ENCODE measurements around the gene SUPT20HL1.
"Not testable (repeated sequence)": the region's sequence is repeated elsewhere in the genome, so short reads cannot be mapped to it uniquely, and the experiment has no call there.

Gene SUPT20HL1

GRCh38 chrX:24360272-24360671 lies at the start of gene SUPT20HL1:
SUPT20HL1 (plus strand) TSS chrX:24360639; CDS start chrX:24362761, 2,122 bp downstream.
- no peak for DNase-seq

DNA sequence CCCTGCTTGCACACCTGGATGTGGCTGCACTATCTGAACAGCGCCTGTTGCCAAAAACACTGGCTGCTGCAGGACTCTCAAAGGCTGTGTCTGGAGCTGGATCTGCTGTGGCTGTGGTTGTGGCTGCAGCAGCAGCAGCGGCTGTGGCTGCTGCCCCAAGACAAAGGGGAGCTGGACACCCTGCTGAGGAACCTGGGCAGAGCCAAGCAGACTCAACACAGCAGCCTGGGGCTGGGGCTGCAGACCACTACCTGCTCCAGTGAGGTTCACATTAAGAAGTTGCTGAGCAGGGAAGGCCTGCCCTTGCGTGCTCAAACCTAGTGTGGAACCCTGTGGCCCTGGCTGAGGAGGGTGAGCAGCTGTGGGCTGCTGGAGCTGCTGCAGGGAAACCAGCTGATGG lies 49.5 kb upstream of the SUPT20HL1 start:
- not testable (repeated sequence) for DNase-seq

DNA sequence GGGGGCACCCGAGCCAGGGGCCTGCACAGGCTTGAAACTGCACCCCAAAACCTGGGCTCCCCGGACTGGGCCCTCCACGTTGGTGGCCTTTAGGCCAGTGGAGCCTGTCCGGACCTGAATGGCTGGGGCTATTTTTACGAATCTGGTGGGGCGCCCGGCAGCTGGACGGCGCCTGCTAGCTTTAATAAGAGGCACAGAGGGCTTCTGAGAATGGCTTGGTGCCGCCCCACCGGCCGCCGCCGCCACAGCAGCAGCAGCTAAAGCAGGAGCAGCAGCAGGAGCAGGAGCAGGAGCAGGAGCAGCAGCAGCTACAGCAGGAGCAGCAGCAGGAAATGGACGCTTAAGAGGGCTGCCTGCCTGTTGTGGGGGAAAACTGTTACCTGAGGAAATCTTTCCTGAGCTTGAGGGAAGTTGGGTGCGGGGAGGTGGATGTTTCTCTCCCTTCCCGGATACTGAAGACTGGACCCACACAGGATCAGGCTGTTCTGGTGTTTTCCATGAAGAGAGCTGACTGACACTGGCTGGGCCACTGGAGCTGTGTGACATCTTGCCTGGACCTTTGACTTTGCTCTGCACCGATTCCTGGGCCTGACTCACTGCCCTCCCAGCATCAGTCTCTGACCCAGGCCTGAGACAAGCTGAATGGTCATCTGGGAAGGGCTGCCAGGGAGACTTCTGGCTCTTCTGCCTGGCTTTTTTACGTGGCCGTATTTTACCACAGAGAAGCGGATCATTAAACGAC lies 48.8 kb upstream of the SUPT20HL1 start:
- not testable (repeated sequence) for DNase-seq

- DNase-seq: not testable (repeated sequence)
These were observed 48.2 kb upstream of the SUPT20HL1 start for GRCh38 chrX:24312249-24312607.

DNA sequence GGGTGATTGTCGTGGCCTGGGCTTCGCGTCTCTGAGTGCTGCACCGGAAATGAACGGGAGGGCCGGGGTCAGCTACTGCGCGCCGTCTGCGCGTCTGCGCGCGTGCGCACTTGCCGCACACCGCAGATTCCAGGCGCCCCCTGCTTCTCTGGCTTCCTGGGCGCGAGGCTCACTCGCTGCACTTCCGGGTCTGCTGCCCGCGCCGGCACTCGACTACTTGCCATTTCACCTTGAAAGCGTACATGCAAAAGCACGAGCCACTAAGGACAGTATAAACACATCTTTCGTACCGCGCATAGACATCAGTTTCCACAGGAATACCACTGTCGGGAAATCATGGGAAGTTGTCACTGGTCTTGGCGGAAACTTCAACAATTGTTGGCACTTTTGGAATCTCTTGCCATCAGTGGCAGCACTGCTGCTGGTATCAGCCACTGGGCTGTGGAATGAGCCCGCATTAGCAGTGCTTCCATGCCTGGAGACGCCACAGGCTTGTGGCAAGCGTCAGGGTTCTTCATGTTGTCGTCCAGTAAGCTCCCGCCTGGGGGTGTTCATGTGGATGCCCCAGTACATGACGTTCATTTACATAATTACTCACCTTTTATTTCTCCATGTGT lies 46.3 kb upstream of the SUPT20HL1 start, which contains the start of gene SUPT20HL2:
Gene SUPT20HL2 (minus strand): TSS at position 51 of the 617 bp plus-strand sequence. CDS start 754 bp downstream, outside the sequence.
- no peak for DNase-seq

DNA sequence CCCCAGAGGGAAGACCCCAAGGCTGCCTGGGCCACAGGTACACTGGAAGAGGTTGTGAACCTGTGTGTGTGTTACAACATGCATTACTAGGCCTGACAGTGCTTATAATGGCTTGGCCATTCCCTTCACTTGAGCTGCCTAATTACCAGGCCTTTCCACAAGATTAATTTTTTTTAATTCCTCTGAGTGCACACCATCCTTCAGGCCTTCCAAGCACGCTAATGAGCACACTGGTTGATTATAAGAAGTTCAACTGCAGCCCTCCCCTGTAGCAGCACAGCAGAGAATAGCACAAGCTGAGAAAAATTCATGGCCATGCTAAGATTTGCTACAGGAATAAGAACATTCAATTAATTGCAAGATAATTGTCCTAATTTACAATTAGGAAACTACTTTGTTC lies 44.3 kb upstream of the SUPT20HL1 start:
- no peak for DNase-seq

GRCh38 chrX:24317567-24317966 lies 42.9 kb upstream of the SUPT20HL1 start:
- DNase-seq: no peak

DNA sequence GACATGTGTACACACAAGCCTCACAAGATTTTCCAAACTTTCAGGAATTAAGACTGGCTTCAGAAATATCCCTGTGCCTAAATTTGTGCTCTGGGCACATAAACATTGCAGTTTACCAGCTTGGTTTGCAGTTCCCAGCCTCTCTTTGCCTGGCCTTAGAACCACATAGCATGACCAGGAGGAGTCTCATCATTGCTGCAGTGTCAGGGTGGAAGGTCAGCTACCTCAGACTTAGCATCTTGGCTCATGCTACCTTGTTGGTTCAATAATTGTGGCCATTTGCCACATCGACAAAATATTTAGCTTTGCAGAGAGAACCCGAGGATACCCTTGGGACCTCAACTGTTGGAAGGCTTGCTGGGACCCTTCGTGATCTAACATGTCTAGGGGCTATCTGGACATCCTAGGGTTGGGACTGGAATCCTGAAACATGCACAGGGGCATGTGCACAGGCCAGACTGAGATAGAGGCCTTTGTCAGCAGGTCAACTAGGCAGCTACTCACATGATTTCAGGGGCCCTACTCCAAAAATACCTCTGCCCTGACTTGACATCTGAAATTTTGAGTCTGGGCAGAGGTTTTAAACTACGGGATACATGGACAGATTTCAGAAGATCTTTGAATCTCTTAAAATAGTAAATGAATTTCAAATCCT lies 38.6 kb upstream of the SUPT20HL1 start:
- no peak for DNase-seq

DNA sequence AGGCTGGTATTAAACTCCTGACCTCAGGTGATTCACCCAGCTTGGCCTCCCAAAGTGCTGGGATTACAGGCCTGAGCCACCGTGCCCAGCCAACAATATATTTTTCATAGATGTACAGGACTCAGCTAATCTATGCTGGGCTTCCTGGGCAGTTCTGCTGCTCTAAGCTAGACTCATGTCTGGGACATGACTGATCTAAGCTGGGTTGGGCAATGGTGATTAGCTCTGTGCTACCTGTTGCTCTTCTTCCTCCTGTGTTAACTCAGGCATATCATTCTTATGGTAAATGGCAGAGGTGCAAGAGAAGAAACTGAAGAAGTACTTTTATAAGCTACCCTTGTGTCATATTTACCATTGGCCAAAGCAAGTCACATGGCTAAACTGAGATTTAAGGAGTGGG lies 35.2 kb upstream of the SUPT20HL1 start:
- DNase-seq: no peak

DNA sequence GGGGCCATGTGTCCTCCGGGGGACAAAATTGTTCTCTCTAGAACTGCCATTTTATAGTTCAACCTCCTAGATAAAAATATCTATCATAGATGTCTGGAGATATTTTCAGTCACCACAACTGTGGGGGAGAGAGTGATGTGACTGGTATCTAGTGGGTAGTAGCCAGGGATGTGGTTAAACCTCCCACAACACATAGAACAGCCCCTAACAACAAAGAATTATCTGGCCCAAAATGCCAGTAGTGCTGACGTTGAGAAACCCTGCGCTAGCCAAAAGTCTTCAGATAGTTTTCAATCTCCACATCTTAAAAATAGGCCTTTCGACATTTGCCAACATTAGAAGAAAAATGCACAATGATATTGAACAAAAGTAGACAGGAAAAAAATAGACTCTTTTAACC lies 27.6 kb upstream of the SUPT20HL1 start:
- no peak for DNase-seq

GRCh38 chrX:24333371-24333770 lies 27.1 kb upstream of the SUPT20HL1 start:
- DNase-seq: no peak

GRCh38 chrX:24334461-24334860 lies 26.0 kb upstream of the SUPT20HL1 start:
- DNase-seq: no peak

DNA sequence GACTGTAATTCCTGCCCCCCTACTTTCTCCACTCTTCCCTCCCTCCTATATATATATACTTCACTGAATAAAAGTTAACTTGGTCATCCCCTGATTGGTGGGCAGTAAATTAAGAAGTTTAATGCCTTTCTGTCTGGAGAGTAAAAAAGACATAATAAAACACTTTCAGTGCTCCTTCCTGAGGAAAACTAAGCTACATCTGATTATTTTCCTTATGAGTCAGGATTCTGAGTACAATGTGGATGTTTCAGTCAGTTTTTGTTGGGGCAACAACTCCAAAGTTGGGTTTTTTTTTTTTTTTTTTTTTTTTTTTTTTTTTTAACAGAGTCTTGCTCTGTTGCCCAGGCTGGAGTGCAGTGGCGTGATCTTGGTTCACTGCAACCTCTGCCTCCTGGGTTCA lies 24.6 kb upstream of the SUPT20HL1 start:
- DNase-seq: no peak

DNA sequence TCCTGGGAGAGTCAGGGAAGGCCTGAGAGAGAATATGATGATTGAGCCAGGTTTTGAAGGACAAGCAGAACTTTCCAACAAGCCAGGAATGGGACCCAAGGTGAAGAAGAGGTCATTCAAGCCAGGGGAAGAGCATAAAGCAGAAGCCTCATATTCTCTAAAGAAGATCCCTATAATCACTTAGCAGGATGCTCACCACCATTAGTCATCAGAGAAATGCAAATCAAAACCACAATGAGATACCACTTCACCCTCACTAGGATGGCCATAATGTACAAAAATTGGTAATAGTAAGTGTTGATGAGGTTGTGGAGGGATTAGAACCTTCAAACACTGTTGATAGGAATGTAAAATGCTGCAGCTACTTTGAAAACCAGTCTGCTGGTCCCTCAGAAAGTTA lies 20.5 kb upstream of the SUPT20HL1 start:
- DNase-seq: no peak

- no peak for DNase-seq
These were observed 19.9 kb upstream of the SUPT20HL1 start for GRCh38 chrX:24340501-24340900.

- DNase-seq: no peak
These were observed 18.6 kb upstream of the SUPT20HL1 start for GRCh38 chrX:24341795-24342194.

- no peak for DNase-seq
These were observed 16.7 kb upstream of the SUPT20HL1 start for GRCh38 chrX:24343719-24344118.

DNA sequence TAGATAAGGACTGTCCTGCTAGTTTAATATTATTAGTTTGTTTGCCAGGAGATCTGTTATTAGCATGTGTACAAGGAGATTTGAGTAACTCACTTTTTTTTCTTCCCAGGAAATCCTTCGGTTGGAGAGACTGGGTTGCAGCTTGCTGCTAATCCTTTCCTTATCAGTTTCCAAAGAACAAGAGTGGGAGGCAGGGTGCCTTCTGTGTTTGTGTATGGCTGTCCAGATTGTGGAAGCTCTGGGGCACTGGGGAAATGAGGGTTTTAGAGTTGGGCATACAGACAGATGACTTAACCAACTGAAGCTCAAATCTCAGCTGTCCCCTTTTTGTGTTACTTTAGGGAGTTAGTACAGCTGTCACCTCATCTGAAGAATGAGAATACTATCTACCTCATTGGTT lies 12.6 kb upstream of the SUPT20HL1 start:
- no peak for DNase-seq

- no peak for DNase-seq
These were observed 10.2 kb upstream of the SUPT20HL1 start for GRCh38 chrX:24350217-24350616.

GRCh38 chrX:24355095-24355494 lies 5.3 kb upstream of the SUPT20HL1 start:
- no peak for DNase-seq

DNA sequence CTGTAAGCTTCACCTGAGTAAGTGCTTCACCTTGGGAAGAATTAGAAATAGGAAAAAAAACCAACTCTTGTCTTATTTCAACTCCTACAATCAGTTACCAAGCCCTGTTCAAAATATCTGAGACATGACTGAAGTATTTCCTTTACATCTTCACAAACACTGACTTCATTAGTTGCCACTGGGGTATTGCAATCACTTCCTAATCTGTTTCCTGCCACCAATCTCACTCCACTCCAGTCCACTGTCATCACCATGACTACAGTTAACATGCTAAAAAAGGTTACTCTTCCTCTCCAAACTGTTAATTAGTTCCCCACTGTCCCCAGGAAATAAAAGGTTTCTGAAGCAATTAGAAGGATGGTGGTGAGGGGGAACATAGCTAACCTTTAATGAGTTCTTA lies 3.3 kb upstream of the SUPT20HL1 start:
- no peak for DNase-seq

- not testable (repeated sequence) for DNase-seq
These were observed 1.8 kb downstream of the SUPT20HL1 start for GRCh38 chrX:24362089-24362745.

DNA sequence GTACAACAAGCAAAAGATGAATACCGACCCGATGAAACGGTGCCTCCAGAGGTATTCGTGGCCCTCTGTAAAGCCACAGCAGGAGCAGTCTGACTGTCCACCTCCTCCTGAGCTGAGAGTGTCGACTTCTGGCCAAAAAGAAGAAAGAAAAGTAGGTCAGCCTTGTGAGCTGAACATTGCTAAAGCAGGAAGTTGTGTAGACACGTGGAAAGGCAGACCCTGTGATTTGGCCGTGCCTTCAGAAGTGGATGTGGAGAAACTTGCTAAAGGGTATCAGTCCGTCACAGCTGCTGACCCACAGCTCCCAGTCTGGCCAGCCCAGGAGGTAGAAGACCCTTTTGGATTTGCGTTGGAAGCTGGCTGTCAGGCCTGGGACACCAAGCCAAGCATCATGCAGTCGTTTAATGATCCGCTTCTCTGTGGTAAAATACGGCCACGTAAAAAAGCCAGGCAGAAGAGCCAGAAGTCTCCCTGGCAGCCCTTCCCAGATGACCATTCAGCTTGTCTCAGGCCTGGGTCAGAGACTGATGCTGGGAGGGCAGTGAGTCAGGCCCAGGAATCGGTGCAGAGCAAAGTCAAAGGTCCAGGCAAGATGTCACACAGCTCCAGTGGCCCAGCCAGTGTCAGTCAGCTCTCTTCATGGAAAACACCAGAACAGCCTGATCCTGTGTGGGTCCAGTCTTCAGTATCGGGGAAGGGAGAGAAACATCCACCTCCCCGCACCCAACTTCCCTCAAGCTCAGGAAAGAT lies 3.2 kb downstream of the SUPT20HL1 start:
- not testable (repeated sequence) for DNase-seq

Measured in activated effector memory CD4-positive, alpha-beta T cell treated with anti-CD3 and anti-CD28 coated beads, Interleukin-2, amount 50 U/mL, for 16 hours (primary cell).